Uterus (tissue), 4 donors: Measurements from ENCODE around the gene CNNM2. TPM values are rescaled to one million over a fixed set of nuclear protein-coding genes. Genes with fewer than 3 reads are reported as not detected.

Source experiments
- DNase-seq, 2 donors: peaks; one replicate each; pipeline ENCODE4 v3.0.0-alpha.2; 2019 to 2020
- H3K27ac ChIP-seq, 2 donors: fragments of 200-600 bp; sonication (generic); 1 replicate in 1 of 2; 2 replicates in 1 of 2; pipeline ENCODE4 v1.5.1; 2016 to 2018
- H3K27me3 ChIP-seq, 2 donors: fragments of 200-600 bp; sonication (generic); one replicate each; pipeline ENCODE4 v1.5.1; 2018 to 2019; ENCODE audit warnings: control low read depth in 1 of 2
- H3K36me3 ChIP-seq, 2 donors: fragments of 200-600 bp; sonication (generic); one replicate each; pipeline ENCODE4 v1.5.1; 2019; ENCODE audit warnings: control low read depth in 1 of 2
- H3K4me1 ChIP-seq, 2 donors: fragments of 200-600 bp; sonication (generic); one replicate each; pipeline ENCODE4 v1.5.1; 2018 to 2019; ENCODE audit warnings: control low read depth in 1 of 2
- H3K4me3 ChIP-seq, 2 donors: fragments of 200-600 bp; sonication (generic); 1 replicate in 1 of 2; 2 replicates in 1 of 2; pipeline ENCODE4 v1.5.1; 2018 to 2019; ENCODE audit warnings: mild to moderate bottlenecking in 1 of 2
- H3K9me3 ChIP-seq, 2 donors: fragments of 200-600 bp; sonication (generic); one replicate each; pipeline ENCODE4 v1.5.1; 2019; ENCODE audit warnings: control low read depth in 1 of 2
- CTCF ChIP-seq, 4 experiments: fragments of 200-600 bp in 2 of 4; fragments of 450-650 bp in 2 of 4; sonication (generic) in 2 of 4; IDR thresholded peaks; one replicate each; pipeline ENCODE4 v1.5.1; 2016 to 2019; ENCODE audit warnings: antibody characterized with exemption in 4 of 4, mild to moderate bottlenecking in 2 of 4, moderate library complexity in 1 of 4
- POLR2A ChIP-seq, 2 donors: fragments of 450-650 bp; IDR thresholded peaks; one replicate each; pipeline ENCODE4 v1.6.1; 2016; ENCODE audit warnings: antibody characterized with exemption in 2 of 2, mild to moderate bottlenecking in 1 of 2, moderate library complexity in 1 of 2
- intact Hi-C: fragments of 100-400 bp; cut with DNase I; formaldehyde crosslinking; loops from one replicate; pipeline ENCODE4 v1.15.1; 2023; ENCODE audit warnings: low total_unique reads
- total RNA-seq, 4 donors: library from RNA; depleted of rRNA in 3 of 4; stranded (reverse); fragments of >200 nt in 3 of 4; gene quantifications; one replicate each; pipeline versions ENCODE4 v1.1.0 to v1.2.4, GENCODE V29; 2014 to 2023
- donor health status: DM: yes; HTN: yes; CAD: no.

CNNM2 gene
- total RNA-seq, 4 donors from 2014 or later = 5.1 to 11.0 (median 7.4) TPM

- Histone ChIP-seq H3K27ac (no peak overlapping the region), H3K36me3 (no peaks in the 10 kb centered on the region), H3K27me3 (no peaks in the 10 kb centered on the region), H3K4me1 (no peaks in the 10 kb centered on the region), H3K4me3 (no peak overlapping the region), H3K9me3 (no peaks in the 10 kb centered on the region)
- TF ChIP-seq POLR2A (IDR thresholded peaks at IDR 0.05) = no peak
- TF ChIP-seq CTCF (IDR thresholded peaks at IDR 0.05) = no peak
- intact Hi-C loops = no loop called here
- DNase-seq = no peak
Measured at GRCh38 chr10:102949916-102950315, 31.8 kb downstream of the CNNM2 start.

- Histone ChIP-seq H3K4me3 (no peak overlapping the region), H3K27me3 (no peaks in the 10 kb centered on the region), H3K4me1 (no peaks in the 10 kb centered on the region), H3K36me3 (no peaks in the 10 kb centered on the region), H3K9me3 (no peaks in the 10 kb centered on the region), H3K27ac (no peak overlapping the region)
- no peak for DNase-seq
- TF ChIP-seq CTCF (IDR thresholded peaks at IDR 0.05) (no peak), POLR2A (IDR thresholded peaks at IDR 0.05) (no peak)
- intact Hi-C loops = no loop called here
Measured at GRCh38 chr10:102951316-102951715, 33.2 kb downstream of the CNNM2 start.

GRCh38 chr10:102959360-102959759 lies 41.3 kb downstream of the CNNM2 start:
- intact Hi-C loops = no loop called here
- no peaks in the 10 kb centered on the region for H3K9me3 ChIP-seq
- no peak overlapping the region for H3K4me3 ChIP-seq
- DNase-seq = no peak
- no peak overlapping the region for H3K27ac ChIP-seq
- no peaks in the 10 kb centered on the region for H3K27me3 ChIP-seq
- TF ChIP-seq CTCF (IDR thresholded peaks at IDR 0.05) = no peak
- TF ChIP-seq POLR2A (IDR thresholded peaks at IDR 0.05) = no peak
- H3K36me3 ChIP-seq = no peaks in the 10 kb centered on the region
- H3K4me1 ChIP-seq = no peaks in the 10 kb centered on the region

GRCh38 chr10:102960157-102960556 lies 42.1 kb downstream of the CNNM2 start:
- Histone ChIP-seq H3K27me3 (no peaks in the 10 kb centered on the region), H3K9me3 (no peaks in the 10 kb centered on the region), H3K4me1 (no peaks in the 10 kb centered on the region), H3K27ac (no peak overlapping the region), H3K4me3 (no peak overlapping the region), H3K36me3 (no peaks in the 10 kb centered on the region)
- TF ChIP-seq CTCF (IDR thresholded peaks at IDR 0.05) (no peak), POLR2A (IDR thresholded peaks at IDR 0.05) (no peak)
- intact Hi-C loops = no loop called here
- no peak for DNase-seq

- Histone ChIP-seq H3K27me3 (no peaks in the 10 kb centered on the region), H3K4me1 (no peaks in the 10 kb centered on the region), H3K27ac (no peak overlapping the region), H3K4me3 (no peak overlapping the region), H3K36me3 (no peaks in the 10 kb centered on the region), H3K9me3 (no peaks in the 10 kb centered on the region)
- DNase-seq = no peak
- intact Hi-C loops = no loop called here
- TF ChIP-seq POLR2A (IDR thresholded peaks at IDR 0.05) = no peak
- TF ChIP-seq CTCF (IDR thresholded peaks at IDR 0.05) = no peak
Measured at GRCh38 chr10:102962267-102962666, 44.2 kb downstream of the CNNM2 start.
